ENCODE results near the gene KCNK15.
"Not testable (repeated sequence)": the region's sequence is repeated elsewhere in the genome, so short reads cannot be mapped to it uniquely, and the experiment has no call there.

DNA sequence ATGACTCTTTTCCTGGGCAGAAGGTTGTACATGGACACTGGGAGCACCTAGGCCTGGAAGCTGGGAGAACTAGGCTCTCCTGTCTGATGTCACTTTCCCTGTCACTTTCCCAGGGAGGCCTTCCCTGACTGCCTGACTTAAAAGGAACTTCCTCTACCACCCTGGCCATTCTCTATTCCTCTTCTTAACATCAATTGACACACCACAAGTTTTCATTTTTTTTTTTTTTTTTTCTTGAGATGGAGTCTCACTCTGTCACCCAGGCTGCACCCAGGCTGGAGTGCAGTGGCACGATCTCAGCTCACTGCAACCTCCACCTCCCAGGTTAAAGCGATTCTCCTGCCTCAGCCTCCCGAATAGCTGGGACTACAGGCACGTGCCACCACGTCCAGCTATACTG, 48.6 kb upstream of the KCNK15 start:
- TF ChIP-seq, protein P1, sequence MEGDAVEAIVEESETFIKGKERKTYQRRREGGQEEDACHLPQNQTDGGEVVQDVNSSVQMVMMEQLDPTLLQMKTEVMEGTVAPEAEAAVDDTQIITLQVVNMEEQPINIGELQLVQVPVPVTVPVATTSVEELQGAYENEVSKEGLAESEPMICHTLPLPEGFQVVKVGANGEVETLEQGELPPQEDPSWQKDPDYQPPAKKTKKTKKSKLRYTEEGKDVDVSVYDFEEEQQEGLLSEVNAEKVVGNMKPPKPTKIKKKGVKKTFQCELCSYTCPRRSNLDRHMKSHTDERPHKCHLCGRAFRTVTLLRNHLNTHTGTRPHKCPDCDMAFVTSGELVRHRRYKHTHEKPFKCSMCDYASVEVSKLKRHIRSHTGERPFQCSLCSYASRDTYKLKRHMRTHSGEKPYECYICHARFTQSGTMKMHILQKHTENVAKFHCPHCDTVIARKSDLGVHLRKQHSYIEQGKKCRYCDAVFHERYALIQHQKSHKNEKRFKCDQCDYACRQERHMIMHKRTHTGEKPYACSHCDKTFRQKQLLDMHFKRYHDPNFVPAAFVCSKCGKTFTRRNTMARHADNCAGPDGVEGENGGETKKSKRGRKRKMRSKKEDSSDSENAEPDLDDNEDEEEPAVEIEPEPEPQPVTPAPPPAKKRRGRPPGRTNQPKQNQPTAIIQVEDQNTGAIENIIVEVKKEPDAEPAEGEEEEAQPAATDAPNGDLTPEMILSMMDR (IDR thresholded peaks at IDR 0.05; ENCODE audit: low read length) = not testable (repeated sequence)
- not testable (repeated sequence) for TF ChIP-seq EZH2 (IDR thresholded peaks at IDR 0.05; ENCODE audit: borderline replicate concordance, low read length)

Measured in OCI-LY1 (cell line).